Activated CD4-positive, alpha-beta T cell treated with anti-CD3 and anti-CD28 coated beads for 48 hours (primary cell): Measurements from ENCODE around the gene ATP2A2.

Source experiments
- DNase-seq: peaks from one replicate; pipeline ENCODE4 v3.0.0-alpha.2; 2020

The ATP2A2 gene

DNA sequence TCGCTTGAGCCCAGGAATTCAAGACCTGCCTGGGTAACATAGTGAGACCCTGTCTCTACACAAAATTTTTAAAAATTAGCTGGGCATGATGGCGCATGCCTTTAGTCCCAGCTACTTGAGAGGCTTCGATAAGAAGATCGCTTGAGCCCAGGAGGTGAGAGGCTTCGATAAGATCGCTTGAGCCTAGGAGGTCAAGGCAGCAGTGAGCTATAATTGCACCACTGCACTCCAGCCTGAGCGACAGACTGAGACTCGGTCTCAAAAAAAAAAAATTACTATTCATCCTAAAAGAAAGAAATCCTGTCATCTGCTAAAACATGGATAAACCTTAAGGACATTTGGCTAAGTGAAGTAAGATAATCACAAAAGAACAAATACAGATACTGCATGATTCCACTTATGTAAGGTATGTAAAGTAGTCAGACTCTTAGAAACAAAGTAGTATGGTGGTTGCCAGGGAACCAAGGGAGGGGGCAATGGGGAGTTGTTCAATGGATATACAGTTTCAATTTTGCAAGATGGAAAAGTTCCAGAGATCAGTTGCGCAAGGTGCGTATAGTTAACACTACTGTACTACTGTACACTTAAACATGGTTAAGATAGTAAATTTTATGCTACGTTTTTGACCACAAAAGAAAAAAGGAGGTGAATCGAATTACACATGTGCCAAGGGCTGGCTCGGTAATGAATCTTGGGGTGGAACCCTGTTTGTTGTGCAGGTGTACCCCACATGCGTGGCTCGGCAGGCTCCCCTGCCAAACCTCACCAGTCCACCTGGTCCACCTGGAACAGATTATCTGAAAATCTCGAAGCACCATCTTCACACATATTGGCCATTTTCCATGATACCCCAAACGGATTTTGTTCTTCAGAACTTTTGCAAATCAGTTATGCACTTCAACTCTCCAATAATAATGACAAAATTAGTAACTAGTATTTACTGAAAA is 18.3 kb upstream of the ATP2A2 start:
- DNase-seq, result no peak

DNA sequence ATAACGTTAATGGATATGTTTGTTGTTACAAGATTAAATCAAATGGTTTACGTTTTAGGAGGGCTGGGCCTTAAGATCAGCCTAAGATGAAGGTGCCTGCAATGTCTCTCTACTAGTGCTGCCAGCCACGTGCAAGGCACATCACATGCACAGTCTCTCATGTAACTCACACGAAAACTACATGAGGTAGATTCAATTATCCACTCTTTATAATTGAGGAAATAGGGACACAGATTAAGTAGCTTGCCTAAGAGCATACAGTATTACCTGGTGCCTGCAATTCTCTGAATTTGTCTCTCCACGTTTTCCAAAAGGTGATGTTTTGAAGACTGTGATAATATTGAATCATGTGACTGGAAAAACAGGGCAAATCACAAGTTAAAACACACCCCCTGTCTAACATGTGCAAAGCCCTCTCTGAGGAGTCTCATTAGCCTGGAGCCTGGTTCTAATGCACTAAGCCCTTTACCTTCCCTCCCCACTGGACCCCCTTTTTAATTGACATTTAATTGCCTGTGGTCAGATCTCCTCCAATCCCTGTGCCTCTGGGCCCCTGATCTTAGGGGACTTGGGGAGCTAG is 14.6 kb upstream of the ATP2A2 start:
- no peak for DNase-seq

DNA sequence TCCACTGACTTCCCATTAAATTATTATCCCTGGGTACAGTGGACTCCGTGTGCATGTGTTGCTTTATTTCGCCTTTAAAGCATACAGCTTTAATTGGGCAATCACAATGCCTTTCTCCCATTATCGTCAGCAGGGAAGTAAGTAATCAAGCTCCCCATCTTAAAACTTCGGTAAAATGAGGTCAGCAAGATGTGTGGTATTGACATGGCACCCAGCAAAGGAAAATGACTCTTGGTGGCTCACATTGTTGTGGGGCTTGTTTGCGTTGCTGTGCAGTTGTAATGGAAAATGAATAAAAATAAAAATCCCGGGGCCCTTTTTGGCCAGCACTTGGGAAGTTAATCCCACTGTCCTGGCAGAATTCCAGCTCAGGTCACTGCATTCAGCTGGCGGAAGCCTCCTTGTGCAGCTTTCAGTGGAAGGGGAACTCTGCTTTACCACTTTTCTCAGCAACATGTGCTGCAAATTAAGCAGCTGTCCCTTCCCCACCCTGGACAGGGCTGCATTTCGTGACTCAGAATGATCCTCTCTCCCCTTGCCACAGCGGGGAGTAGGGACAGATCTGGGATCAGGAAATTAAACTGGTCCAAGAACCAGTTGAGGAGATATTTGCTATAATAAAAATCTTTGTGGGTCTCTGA is 13.9 kb upstream of the ATP2A2 start:
- no peak for DNase-seq

DNA sequence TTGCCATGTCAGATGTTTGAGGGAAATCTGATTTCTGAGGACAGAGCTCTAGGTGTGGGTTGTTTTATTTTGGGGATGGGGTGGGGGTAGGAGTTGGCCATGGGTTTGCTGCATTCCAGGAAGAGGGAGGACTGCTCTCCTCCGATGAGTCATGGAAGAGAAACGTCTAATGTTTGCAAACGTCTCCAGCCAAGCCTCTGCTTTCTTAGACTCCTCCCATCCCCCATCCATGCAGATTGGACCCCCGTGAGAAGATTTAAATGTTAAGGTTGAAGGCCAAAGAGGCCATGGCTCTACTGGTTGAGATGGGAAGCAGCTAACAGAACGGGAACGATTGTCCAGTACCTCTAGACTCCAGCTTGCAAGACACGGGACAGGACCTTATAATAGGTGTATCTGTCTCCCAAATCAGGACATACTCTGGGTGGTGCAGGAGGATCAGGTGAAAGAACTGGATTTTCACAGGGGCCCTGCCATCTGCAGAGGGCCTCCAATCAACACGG is 11.4 kb upstream of the ATP2A2 start:
- DNase-seq, result no peak

DNA sequence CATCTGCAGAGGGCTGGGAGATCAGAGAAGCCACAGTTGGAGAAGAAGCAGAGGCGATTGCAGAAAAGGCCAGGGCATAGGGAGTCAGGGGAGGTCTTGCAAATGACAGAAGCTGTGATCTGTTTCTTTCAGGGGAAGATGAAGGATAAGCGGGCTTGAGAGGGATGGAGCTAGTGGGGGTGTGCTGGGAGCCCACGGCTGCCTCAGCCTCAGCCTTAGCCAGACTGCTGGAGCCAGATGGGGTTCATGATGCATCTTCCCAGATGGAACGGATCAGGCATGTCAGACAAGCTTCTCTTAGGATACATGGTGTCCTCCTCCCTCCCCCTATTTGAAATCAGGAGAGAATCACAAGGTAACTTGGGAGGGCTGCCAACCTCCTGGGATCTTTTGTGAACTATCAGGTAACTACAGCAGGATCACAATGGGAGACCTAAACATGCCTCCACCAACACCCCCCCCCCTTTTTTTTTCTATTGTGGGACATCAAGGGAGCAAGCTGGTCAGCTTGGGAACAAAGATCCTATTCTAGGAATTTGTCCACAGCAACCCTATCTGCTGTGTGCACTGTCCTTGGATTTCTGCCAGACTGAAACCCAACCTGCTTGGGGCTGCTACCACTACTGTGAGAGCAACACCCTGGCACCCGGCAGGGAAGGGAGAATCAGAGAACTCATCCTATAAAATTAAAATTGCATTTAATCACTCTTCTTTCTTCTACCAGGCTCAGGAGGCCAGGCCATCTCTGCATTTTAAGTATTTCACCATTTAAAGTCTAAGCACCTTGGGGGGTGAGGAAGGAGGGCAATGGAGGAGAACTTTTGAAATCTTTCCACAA is 10.7 kb upstream of the ATP2A2 start:
- DNase-seq, result no peak

DNA sequence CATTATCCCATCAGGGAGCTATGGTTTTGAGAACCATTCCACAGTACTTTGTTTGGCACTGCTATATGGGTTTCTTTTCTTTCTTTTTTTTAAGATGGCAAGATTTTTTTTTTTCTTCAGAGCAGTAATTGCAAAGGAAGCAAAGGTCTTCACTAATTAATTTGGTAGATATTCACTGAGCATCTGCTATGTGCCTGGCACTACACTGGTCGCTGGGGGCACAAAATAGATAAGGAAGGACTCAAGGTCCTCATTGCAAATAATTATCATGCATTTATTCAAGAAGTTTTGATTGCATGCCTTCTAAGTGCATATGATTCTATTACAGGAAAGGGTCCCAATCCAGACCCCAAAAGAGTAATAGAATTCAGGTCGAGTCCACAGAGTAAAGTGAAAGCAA is 10.0 kb upstream of the ATP2A2 start:
- no peak for DNase-seq

DNA sequence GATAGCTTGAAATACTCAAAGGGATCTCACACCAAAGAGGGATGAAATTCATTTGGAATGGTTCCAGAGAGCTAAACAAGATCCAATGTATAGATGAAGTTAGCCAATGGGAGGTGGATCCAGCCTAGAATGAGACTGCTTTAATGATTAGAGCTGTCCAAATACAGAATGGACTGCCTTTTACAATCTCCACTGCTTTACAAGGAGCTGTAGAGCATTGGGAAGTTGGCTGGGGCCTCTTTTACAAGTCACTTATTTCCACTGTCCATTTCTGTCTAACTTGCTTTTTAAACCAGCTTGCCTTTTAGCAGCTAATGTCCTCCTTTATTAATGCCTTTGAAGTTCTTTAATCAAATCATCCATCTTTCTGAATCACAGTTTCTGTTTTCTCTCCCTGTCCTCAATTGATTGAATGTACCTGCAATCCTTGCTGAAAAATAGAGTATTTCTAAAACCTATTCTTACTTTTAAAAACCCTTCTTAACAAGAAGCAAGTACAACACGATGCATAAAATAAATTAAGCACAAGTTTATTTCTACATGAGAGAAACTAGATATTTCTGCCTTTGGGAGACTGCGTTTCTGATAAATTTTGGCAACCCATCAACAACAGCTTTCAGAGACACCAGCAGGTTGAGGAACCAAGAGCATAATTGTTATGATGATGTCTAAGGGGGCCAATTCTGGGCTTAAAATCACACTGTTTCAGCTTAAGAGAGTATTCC is 3.4 kb upstream of the ATP2A2 start:
- DNase-seq, result no peak

DNA sequence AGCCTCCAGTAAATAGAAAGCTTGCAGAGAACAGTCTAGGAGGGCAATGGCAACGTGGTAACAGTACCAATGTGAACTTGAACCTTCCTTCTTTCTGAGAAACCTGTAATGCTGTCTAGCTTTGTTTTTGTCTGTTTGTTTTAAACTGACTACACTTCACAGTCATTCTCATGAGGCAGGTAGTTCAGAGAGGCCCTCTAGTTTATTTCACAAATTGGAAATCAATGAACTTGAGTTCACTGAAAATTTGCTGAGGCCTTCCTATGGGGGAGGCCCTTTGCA is 2.9 kb upstream of the ATP2A2 start:
- no peak for DNase-seq

DNA sequence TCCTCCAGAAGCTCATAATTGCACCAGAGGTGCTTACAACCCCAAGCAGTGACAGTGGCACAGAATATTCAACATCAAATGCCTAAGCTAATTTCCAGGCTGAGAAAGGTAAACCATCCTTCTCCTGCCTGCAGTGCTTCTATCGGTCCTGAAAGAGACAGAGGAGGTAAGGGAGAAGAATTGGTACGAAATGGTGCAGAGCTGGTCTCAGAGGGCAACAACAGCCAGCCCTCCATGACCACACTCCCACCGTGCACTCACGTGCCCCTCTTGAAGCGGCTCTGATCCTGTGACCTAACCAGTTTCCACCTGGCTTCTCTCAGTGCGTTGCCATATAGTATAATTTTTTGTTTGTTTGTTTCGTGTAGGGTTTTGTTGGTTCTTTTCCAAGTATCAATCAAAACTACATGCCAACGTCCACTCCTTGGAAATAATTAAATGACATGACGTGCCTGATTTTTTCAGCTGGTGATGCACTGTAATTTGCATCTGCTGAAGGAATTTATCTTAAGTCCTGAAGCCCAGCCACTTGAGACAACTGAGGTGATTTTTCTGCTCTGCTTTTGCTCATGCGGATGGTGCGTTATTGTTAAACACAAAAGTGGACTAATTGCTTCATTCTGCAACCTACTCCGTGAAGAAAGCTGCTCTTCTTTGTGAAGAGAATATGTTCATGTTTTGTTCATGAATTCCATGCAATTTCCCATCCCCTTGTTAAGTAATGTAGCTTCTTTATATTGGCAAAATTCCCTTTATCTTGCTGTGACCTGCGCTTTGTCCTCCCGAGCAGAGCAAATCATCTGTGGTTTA is 1.3 kb upstream of the ATP2A2 start:
- DNase-seq, result no peak

DNA sequence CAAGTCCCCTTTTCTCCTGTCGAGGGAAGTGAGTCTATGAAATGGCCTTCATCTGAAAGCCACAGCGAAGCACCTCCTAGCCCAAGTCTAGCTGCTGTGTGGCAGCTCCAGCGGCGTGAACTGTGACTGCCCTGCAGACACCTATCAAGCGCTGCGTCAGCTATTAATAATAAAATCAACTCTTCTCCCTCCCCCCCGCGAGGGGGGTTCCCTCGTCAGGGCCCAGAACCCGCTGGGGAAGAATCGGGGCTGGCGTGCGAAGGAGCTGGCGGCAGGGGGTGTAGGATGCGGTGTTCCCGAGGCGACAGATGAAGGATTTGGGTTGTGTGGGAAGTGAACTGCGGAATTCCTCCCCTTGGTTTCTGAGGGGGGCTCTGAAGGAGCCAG is 662 bp upstream of the ATP2A2 start:
- DNase-seq, result peak; percentile 54

DNA sequence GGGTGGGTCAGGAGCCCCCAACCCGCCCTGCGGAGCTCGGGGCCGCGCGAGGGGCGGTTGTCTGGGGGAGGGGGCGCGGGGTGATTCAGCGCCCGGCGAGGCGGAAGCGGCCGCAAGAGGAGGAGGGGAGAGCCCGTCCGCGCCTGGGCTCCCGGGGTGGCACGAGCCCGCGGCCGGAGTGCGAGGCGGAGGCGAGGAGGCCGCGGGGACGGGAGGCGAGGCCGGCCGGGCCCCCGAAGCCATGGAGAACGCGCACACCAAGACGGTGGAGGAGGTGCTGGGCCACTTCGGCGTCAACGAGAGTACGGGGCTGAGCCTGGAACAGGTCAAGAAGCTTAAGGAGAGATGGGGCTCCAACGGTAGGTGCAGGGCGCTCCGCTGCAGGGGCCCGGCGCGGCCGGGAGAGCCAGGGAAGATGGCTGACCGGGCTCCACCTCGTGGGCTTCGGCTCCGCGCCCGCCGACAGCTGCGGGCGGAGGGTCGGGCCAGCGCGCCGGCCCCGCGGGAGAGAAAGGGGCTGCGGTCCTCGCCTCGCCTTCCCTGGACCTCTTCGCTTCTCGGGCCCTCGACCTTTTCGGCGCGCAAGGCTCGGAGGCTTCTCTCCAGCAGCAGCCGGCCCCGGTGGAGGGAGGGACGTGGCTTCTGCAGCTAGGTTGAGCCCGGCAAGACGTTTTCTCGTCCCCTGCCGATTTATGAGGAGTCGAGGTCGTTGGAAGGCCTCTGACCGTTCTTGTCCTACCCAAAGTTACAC is 677 bp downstream of the ATP2A2 start:
- DNase-seq, result peak; percentile 66

DNA sequence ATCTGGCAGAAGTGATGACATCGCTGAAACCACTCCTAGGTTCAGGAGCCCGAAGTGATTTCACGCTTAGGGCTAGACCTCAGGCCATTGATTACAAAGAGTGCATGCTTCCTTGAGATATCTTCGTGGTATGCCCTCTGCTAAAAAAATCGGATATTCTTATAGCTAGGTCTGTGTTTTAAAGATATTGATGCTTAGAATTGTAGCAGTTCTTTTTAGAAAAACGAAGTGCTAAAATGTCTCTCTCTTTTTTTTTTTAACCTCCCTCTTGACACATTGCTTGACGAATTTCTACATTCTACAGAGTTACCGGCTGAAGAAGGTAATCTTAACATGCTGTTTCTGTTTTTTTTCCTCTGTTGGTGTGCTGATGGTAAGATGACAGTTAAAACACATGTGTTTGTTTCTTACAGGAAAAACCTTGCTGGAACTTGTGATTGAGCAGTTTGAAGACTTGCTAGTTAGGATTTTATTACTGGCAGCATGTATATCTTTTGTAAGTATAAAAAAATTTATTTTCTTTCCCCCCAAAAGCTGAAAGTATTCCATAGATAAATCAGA is 1.3 kb downstream of the ATP2A2 start:
- DNase-seq, result no peak

DNA sequence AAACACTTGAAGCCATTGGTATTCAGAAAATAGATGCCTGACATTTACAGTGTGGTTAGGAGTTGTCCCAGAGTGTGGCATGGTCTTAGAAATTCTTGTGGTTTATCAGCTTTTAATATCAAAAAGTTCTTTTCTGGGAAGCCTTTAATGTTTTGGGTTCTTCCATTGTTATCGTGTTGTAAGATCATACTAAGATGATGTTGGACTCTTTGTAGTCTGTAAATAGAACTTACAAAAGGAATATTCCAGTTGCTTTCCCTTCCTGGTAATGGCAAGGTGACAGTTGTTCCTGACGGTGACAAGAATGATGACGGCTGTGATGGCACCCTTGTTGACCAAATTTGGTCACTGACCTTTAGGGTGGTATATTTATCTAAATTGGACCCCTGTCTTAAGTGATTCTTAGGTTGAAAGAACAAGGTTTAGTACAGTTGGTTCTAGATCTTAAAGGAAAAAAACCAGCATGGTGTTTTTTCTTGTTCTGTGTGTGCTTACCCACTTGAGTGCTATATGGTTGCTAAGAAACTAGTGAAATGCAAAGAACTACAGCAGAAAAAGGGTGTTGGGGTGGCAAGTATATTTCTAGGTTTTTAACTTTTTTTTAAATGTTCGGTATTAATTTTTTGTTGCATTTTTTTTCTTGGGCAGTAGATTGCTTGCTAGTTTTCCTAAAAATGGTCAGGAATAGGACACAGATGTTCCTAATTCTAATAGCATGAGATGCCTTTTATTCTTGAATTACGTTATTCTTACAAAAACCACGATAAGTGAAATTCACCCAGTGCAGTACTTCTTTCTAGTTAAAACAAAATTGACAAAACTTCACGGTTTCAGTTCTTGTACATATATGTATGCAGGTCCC is 2.1 kb downstream of the ATP2A2 start:
- no peak for DNase-seq

DNA sequence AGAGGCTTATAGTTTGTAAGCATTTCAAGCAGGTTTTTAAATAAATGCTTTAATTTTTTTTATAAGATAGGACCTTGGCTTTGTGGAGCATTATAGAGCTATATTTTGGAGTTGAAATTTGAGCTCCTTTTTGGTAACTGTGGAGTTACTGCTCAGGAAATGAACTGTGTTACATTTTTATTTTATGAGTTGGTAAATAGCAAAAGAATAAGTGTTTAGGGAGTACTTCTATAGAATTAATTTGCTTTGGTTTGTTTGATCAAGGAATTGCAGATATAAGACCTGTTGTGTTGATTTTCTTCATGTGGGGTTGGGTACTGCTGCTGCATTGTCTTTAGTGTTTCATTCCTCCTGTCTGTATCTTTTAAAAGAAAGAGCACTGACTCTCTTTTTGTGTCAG is 3.5 kb downstream of the ATP2A2 start:
- DNase-seq, result no peak

DNA sequence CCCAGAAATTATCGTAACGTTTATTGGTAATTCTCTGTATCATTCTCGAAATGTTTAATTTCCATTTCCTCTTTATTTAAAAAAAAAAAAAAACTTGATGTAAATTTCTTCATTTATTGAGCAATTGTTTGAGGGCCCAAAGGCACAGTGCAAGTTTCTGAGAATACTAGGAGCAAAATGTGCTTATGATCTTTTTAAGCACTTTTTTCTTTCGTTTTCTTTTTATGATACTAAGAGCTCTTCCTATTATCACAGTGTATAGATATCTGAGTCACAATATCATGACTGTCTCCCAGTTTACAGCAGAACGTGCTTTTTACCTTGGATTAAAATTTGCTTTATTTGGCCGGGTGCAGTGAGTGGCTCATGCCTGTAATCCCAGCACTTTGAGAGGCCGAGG is 5.6 kb downstream of the ATP2A2 start:
- no peak for DNase-seq

DNA sequence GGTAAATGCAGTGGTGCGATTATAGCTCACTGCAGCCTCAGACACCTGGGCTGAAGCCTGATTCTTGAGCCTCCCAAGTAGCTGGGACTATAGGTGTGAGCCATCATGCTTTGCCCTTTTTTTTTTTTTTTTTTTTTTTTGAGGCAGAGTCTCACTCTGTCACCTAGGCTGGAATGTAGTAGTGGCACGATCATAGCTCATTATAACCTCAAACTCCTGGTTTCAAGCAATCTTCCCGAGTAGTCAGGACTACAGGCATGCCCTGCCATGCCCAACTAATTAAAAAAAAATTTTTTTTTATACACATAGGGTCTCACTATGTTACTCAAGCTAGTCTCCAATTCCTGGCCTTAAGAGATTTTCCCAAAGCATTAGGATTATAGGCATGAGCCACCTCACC is 6.9 kb downstream of the ATP2A2 start:
- DNase-seq, result no peak

DNA sequence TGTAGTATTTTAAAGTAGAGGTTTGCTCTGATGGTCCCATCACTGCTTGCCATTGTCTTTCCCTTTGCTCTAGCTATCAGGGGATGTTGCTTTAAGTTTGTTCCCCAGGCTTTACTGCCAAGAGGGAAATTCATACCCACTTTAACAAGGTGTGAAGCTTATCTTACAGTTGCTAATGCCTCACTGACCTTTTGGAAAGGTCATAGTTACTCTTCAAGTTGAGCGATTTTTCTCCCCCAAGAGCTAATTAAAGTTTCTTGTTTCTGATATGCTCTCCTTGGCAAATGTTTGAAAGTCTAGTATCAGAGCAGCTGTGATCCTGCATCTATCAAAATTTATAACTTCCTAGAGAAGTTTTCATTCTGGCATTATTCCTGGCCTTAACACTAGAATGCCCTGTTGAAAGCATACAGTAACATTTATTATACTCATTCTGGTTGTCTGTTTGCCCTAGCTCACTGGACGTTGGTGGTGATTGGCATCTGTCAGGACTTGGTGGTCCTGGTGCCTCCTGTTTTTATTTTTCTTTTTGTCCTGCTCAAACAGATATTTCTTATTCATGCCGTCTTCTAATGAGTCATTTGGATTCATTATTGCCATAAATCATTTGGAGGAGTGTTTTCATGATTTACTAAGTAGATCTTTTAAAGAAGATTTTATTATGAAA is 8.1 kb downstream of the ATP2A2 start:
- DNase-seq, result no peak

DNA sequence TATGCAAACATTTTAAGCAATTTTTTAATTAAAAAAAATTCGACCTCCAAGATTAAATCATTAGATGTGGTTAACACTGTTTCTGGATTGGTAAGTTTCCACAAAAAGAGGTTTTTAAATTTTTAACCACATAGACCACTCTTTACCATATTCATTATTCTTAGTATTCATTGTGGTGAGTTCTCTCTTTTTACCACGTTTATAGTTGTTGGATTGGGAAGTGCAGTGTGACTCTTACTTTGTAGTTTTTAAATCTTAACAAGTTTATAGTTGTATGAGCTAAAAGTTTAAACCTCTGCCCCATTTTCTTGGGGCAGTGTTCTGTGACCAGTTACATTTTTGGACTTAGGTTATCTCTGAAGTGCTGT is 8.6 kb downstream of the ATP2A2 start:
- no peak for DNase-seq
